Fibroblast of the conjunctiva (primary cell): Measurements from ENCODE around the gene SH3RF3.

Source experiments
- DNase-seq: peaks from one replicate; pipeline ENCODE4 v3.0.0-alpha.2; 2010; ENCODE audit warnings: low read depth

SH3RF3 gene

GRCh38 chr2:109437325-109438090 lies 308.5 kb downstream of the SH3RF3 start:
- no peak for DNase-seq

DNA sequence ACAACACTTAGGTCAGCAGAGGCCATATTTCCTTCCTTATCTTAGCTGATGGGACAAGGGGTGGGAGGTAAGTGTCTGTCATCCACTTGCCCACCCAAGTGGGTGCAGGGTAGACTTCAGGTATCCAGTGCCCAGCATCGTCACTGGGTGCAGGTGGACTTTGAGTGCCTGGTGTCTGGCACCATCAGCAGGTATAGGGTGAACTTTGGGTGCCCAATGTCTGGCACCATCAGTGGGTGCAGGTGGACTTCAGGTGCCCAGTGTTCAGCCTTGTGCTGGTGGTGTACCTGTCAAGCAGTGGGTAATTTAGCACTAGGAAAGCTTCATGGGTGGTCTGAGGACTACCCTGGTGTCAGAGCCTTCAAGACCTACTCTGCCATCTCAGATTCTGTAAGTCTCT lies 309.1 kb downstream of the SH3RF3 start:
- no peak for DNase-seq

GRCh38 chr2:109438773-109439389 lies 309.9 kb downstream of the SH3RF3 start:
- DNase-seq, result no peak

GRCh38 chr2:109439390-109439786 lies 310.4 kb downstream of the SH3RF3 start:
- no peak for DNase-seq

DNA sequence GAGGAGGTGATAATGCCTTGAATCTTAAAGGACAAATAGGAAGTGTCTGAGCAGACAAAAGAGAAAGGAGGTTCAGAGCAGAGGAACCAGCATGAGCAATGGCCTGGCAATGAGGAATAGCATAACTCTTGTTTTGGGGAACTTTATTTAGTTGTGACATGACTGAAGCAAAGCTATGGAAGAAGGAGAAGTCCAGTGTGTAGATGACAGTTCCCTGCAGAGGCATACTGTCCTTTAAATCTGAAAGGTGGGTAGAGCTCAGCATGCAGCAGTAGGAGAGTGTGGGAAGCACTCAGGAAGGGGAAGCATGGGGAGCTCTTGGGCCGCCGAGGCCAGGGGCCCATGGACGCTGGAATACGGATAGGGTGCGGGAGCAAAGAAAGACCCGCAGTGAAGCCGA lies 311.0 kb downstream of the SH3RF3 start:
- no peak for DNase-seq

- DNase-seq, result no peak
Observed at GRCh38 chr2:109440499-109441156, 311.6 kb downstream of the SH3RF3 start.

GRCh38 chr2:109442715-109443319 lies 313.8 kb downstream of the SH3RF3 start:
- DNase-seq, result no peak

DNA sequence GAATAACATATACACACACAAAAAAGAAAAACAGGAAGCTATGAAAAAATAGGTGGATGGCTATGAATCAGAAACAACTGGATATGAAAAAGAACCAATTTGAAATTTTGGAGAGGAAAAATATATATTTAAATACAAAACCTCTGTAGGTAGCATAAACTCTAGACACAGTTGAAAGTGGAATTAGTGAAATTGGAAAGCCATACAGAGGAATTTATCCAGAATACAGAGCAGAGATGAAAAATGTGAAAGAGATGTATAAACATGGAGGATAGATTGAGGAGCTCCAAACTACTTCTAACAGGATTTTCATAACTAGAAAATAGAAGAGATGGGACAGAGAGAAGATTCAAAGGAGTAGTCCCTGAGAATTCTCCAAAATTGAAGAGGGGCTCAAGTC lies 315.9 kb downstream of the SH3RF3 start:
- no peak for DNase-seq

- DNase-seq, result no peak
Observed at GRCh38 chr2:109446278-109447131, 317.5 kb downstream of the SH3RF3 start.

DNA sequence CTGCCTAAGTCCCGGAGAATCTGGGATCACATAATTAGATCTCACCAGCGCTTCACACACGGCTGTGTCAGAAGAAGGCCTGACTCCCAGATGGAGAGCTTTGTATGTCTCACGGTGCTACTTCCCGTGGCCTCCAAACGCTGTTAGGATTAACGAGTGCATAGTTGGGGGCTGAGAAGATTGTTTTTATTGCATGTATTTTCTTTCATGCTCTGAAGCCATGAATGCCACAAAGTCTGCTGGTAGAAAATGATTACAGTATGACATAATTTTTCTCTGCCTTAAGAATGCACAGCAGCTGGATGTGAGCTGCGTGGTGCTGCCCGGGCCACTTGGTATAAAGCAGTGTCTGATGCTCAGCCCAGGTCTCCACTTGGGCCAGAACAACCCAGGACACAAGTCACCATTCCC lies 318.3 kb downstream of the SH3RF3 start:
- DNase-seq, result peak; percentile 70

- no peak for DNase-seq
Observed at GRCh38 chr2:109447776-109448175, 318.8 kb downstream of the SH3RF3 start.

DNA sequence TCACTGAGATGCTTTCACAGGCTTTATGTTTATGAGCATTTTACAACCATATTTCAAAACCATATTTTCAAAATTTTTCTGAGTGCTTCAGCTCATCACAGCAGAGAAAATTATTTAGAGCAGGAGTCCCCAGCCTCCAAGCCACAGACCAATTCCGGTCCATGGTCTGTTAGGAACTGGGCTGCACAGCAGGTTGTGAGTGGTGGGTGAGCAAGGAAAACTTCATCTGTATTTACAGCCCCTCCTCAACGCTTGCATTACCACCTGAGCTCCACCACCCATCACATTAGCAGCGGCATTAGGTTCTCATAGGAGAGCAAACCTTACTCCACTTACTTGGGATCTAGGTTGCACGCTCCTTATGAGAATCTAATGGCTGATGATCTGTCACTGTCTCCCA lies 319.2 kb downstream of the SH3RF3 start:
- no peak for DNase-seq

DNA sequence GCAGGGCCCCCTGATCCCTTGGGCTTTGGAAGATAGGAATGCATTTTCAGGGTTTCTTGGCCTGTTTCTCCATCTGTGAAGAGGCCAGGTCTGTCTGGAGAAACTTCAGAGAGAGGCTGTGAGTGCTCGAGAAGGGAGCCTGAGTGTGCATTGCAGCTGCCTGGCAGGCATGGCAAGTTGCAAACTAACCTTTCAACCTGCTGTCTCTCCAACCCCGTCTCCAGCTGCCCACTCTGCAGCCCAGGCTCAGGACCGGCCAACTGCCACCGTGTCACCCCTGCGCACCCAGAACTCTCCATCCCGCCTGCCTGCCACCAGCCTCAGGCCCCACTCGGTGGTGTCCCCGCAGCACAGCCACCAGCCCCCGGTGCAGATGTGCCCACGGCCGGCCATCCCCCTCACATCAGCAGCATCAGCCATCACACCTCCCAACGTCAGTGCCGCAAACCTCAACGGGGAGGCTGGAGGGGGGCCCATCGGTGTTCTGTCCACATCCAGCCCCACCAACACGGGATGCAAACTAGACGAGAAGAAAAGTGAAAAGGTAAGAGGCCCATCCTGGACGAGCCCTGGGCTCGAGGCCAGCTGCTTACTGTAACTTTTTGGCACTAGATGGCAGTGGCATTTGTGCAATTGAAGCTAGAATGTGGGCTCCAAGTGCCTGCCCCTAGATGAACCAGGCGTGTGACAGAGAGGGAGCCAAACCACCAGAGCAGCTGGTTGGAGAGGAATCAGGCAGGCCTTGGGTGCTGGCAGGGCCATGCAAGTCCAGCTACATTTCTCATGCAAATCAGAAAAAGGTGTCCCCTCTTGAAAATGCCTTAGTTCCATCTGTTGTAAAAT lies 320.2 kb downstream of the SH3RF3 start:
- DNase-seq, result no peak

DNA sequence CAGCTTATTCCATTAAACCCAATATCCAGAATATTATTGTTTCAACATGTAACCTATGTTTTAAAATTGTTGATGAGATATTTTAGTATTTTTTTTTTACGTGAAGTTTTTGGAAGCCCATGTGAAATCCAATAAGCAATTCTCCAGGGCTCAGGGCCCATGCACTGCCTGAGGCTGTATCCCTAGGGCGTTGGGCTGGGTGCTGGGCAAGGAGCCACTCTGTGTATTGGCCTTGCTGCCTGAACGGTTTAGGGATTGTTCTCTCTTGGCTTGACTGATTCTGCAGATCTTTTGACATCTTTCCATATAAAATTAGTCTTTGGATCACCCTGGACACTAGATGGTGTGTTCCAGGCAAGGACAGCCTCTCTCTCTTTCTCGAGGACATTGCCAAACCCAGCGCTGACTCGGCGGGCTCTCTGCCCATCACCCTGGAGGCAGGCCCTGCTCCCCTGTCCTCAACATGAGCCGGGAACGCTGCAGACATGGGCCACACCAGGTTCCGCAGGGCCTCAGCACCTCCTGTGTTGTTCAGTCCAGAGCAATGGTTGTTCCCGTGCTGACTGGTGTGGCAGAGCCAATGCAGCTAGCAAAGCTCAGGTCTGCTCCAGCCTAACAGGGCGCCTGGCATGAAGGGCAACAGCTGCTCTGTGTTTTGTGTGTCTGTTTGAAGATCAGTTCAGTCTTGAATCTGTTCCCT lies 321.7 kb downstream of the SH3RF3 start:
- no peak for DNase-seq

- no peak for DNase-seq
Observed at GRCh38 chr2:109451671-109452070, 322.7 kb downstream of the SH3RF3 start.

- no peak for DNase-seq
Observed at GRCh38 chr2:109452318-109453305, 323.6 kb downstream of the SH3RF3 start.

- no peak for DNase-seq
Observed at GRCh38 chr2:109453371-109453995, 324.5 kb downstream of the SH3RF3 start.

- DNase-seq, result no peak
Observed at GRCh38 chr2:109454304-109454703, 325.3 kb downstream of the SH3RF3 start.
